GM23248 (cell line): ENCODE results near the gene TSPAN9.

Experiments
- EZH2 ChIP-seq: fragments of 200-600 bp; sonication (generic); IDR thresholded peaks from 2 replicates; pipeline ENCODE4 v1.6.1; 2018; ENCODE audit warnings: antibody characterized with exemption, mild to moderate bottlenecking; ENCODE audit not compliant: insufficient read depth, poor library complexity, severe bottlenecking
- EZH2phosphoT487 ChIP-seq: fragments of 200-600 bp; sonication (generic); IDR thresholded peaks from 2 replicates; pipeline ENCODE4 v1.6.1; 2018; ENCODE audit warnings: antibody characterized with exemption, moderate library complexity, mild to moderate bottlenecking, low read depth; ENCODE audit not compliant: insufficient read depth

DNA sequence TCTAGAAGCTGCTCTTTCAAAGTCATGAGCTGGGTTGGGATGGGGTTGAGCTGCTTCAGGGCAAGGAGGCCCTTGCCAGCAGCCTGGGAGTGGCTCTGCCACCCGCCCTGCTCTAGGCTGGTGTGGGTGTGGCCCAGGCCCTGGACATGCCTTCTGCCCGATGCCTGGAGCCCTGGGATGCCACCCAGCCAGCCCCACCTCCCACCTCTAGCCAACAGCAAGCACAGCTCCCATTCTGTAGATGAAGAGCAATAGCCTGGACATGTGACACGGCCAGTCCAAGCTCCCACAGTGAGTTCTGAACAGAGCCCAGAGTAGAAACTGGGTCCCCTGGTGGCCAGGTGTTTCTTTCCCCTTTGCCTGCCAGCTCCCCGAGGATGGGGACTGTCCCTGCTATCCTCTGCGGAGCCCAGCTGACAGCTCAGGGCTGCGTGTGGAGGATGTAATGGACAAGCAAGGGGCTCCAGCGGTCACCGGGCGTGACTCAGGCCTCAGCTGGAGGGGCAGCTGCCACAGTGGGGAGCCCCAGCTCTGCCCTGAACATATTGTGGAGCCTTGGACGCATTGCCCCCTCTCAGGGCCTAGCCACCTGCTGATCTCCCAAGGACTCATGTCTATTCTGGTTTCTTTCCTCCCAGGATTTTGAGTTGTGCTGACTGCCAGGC is 165.2 kb downstream of the TSPAN9 start:
- TF ChIP-seq EZH2: no peak
- no peak for TF ChIP-seq EZH2phosphoT487
